Stimulated activated CD4-positive, alpha-beta T cell treated with anti-CD3 and anti-CD28 coated beads, Interleukin-12 subunit alpha, Interleukin-12 subunit beta, amount 100 ng/mL, for 48 hours (primary cell): ENCODE results near the gene HS6ST3.

Experiments used
- DNase-seq, 3 donors: peaks; one replicate each; pipeline ENCODE4 v3.0.0-alpha.2; 2020; ENCODE audit warnings: low read depth in 2 of 3, low spot score in 1 of 3

HS6ST3 gene

GRCh38 chr13:96532804-96533203 lies 442.9 kb downstream of the HS6ST3 start:
- DNase-seq = no peak

- DNase-seq = no peak
Measured at GRCh38 chr13:96533408-96533807, 443.5 kb downstream of the HS6ST3 start.

- no peak for DNase-seq
Measured at GRCh38 chr13:96539791-96540190, 449.9 kb downstream of the HS6ST3 start.

- no peak for DNase-seq
Measured at GRCh38 chr13:96540670-96541069, 450.8 kb downstream of the HS6ST3 start.

GRCh38 chr13:96542986-96543385 lies 453.1 kb downstream of the HS6ST3 start:
- no peak for DNase-seq

GRCh38 chr13:96544957-96545356 lies 455.1 kb downstream of the HS6ST3 start:
- DNase-seq = no peak

- DNase-seq = no peak
Measured at GRCh38 chr13:96546463-96546862, 456.6 kb downstream of the HS6ST3 start.

GRCh38 chr13:96551546-96551945 lies 461.6 kb downstream of the HS6ST3 start:
- DNase-seq = no peak

- DNase-seq = no peak
Measured at GRCh38 chr13:96552559-96552958, 462.7 kb downstream of the HS6ST3 start.

- DNase-seq = no peak
Measured at GRCh38 chr13:96553796-96554195, 463.9 kb downstream of the HS6ST3 start.

GRCh38 chr13:96573563-96573962 lies 483.7 kb downstream of the HS6ST3 start:
- DNase-seq = no peak

GRCh38 chr13:96575423-96576320 lies 485.8 kb downstream of the HS6ST3 start:
- no peak for DNase-seq

GRCh38 chr13:96581741-96582140 lies 491.8 kb downstream of the HS6ST3 start:
- no peak for DNase-seq

- DNase-seq = no peak
Measured at GRCh38 chr13:96615252-96615651, 525.3 kb downstream of the HS6ST3 start.

- DNase-seq = no peak
Measured at GRCh38 chr13:96617528-96617927, 527.6 kb downstream of the HS6ST3 start.

- no peak for DNase-seq
Measured at GRCh38 chr13:96621634-96622183, 531.8 kb downstream of the HS6ST3 start.

- no peak for DNase-seq
Measured at GRCh38 chr13:96629331-96629730, 539.4 kb downstream of the HS6ST3 start.

- no peak for DNase-seq
Measured at GRCh38 chr13:96632536-96633320, 542.8 kb downstream of the HS6ST3 start.

GRCh38 chr13:96636001-96636709 lies 546.2 kb downstream of the HS6ST3 start:
- no peak for DNase-seq

- DNase-seq = no peak
Measured at GRCh38 chr13:96637039-96637438, 547.1 kb downstream of the HS6ST3 start.

GRCh38 chr13:96646101-96646500 lies 556.2 kb downstream of the HS6ST3 start:
- DNase-seq = no peak
